ENCODE results near the gene FOXD1.

DNA sequence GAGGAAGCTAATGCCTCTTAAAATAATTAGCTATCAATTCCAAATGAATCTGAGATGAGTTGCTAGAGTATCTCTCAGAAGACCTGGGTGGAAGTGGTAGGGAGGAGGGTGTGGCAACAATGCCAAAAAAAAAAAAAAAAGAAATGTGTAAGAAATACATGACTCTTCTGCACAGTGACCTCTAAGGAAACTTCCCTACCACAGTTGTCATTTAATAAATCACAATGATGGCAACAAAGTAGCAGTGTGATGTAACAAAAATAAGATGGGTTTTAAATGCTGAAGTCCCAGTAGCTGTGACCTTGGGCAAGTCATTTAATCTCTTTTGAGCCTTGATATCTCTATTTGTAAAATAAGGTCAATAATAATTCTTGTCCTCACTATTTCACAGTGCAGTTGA is 7.2 kb downstream of the FOXD1 start:
- TF ChIP-seq, protein P1, sequence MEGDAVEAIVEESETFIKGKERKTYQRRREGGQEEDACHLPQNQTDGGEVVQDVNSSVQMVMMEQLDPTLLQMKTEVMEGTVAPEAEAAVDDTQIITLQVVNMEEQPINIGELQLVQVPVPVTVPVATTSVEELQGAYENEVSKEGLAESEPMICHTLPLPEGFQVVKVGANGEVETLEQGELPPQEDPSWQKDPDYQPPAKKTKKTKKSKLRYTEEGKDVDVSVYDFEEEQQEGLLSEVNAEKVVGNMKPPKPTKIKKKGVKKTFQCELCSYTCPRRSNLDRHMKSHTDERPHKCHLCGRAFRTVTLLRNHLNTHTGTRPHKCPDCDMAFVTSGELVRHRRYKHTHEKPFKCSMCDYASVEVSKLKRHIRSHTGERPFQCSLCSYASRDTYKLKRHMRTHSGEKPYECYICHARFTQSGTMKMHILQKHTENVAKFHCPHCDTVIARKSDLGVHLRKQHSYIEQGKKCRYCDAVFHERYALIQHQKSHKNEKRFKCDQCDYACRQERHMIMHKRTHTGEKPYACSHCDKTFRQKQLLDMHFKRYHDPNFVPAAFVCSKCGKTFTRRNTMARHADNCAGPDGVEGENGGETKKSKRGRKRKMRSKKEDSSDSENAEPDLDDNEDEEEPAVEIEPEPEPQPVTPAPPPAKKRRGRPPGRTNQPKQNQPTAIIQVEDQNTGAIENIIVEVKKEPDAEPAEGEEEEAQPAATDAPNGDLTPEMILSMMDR (IDR thresholded peaks at IDR 0.05 in 4 of 5, conservative IDR thresholded peaks at IDR 0.05 in 1 of 5) = no peak
- TF ChIP-seq POLR2A (IDR thresholded peaks at IDR 0.05) = no peak
